Raji (cell line): ENCODE measurements around the gene BRCA1.

ENCODE experiments used
- POLR2A ChIP-seq: IDR thresholded peaks from 2 replicates; pipeline ENCODE4 v1.6.1; 2011; ENCODE audit warnings: low read depth, low read length, control low read depth; ENCODE audit not compliant: insufficient read depth

Gene BRCA1

GRCh38 chr17:43125133-43125966, at the start of gene BRCA1:
BRCA1 (minus strand) TSS chr17:43125364; CDS start chr17:43124096, 1,268 bp downstream.
- peak; percentile 82 for TF ChIP-seq POLR2A

GRCh38 chr17:43171586-43172487, 46.7 kb upstream of the BRCA1 start:
- TF ChIP-seq POLR2A, result no peak

DNA sequence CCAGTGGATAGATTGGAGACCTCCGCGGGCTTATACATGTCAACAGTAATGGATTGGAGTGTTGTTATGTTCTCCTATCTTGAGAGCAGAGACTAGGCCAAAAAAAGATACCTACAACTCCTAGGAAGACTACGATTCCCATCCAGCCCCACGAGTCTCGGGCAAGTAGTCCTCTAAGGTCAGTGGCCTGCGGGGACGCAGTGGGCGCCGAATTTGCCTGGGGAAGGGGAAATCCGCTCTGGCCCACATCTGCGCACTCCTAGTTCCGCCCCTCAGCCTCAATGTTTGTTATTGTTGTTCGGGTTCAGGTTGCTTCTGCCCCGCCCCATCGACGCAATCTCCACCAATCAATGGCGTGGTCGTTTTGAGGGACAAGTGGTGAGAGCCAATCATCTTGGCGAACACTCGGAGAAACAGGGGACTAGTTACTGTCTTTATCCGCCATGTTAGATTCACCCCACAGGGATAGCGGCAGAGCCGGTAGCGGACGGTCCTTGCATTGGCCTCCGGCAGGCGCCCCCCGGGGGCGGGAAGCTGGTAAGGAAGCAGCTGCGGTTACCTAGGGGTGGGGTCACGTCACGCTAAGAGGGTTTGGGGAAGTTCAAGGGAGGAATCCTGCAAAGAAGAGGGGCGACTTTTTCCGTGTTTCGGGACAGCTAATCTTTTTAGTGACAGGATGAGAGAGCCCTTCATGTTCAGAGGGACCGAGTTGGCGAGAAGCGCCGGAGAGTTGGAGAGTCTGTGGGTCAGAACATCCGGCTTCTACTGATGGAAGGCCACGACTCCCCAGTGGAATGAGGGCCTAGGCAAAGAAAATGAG, 45.8 kb upstream of the BRCA1 start, which contains the start of gene NBR1:
Gene NBR1 (plus strand): TSS at position 449 of the 820 bp plus-strand sequence. CDS start 4,586 bp downstream, outside the sequence.
- peak; percentile 46 for TF ChIP-seq POLR2A

DNA sequence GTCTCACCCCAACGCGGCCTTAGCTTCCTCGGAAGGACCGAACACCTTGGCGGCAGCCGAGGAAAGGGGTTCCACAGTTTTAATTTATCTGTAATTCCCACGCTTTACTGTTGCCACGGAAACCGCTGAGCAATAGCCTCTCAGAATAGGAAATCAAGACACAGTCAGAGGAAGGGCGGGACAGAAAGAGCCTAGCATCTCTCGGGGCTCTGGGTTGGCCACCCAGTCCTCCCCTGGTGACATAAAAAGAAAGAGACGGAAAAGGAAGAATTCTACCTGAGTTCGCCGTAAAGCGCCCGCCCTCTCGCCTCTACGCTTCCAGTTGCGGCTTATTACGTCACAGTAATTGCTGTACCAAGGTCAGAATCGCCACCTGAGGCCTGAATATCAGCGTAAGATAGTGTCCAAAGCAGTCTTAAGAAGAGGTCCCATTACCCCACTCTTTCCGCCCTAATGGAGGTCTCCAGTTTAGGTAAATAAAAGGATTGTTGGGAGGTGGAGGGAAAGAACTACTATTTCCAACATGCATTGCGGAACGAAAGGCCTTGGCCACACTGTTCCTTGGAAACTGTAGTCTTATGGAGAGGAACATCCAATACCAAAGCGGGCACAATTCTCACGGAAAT, 45.1 kb upstream of the BRCA1 start:
- TF ChIP-seq POLR2A, result peak; percentile 57

DNA sequence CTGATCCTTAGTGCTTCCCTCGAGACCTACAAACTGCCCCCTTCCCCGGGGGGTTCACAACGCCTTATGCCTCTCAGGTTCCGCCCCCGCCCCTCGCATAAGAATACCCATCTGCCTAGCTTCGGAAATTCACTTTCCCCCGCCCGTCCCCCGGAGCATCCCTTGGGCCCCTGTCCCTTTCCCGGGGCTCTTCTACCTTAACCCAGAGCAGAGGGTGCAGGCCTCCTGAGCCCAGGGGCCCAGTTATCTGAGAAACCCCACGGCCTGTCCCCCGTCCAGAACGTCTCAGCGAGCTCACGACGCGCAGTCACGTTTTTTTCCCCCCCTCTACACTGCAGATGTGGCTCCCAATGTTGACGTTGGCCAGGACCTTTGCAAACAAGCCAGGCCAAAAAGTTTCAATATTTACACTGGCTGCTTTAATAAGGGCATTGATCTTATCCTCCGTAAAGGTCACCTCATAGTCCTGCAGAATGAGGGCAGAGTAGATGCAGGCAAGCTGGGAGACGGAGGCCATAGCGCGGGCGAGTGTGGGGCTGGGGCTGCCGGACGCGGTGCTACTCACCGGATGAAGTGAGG, 44.5 kb upstream of the BRCA1 start:
- no peak for TF ChIP-seq POLR2A

GRCh38 chr17:43155666-43156065, 30.5 kb upstream of the BRCA1 start:
- no peak for TF ChIP-seq POLR2A

DNA sequence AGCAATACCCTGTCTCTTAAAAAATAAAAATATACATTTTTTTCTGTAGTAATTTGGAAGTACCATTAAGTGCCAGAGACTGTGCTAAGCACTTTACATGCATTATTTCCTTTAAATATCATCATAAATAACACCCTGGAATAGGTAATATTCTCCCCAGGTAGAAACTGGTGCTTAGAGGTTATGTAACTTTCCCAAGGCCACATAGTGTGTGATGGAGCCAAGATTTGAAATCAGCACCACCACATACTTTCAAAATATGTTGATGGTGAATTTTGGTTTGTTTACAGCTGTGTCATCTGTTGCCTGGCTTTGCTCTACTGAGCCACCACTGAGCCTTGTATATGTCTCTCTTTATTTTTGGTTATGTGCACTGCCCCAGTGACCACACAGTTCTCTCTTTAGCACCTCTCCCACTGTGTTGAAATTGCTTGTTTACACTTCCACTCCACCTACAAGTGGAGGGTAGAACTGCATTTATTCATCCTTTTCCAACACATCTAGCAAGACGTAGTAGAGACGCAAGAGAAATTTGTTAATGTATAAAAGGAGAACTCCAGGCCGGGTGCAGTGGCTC, 26.8 kb upstream of the BRCA1 start:
- TF ChIP-seq POLR2A, result no peak

DNA sequence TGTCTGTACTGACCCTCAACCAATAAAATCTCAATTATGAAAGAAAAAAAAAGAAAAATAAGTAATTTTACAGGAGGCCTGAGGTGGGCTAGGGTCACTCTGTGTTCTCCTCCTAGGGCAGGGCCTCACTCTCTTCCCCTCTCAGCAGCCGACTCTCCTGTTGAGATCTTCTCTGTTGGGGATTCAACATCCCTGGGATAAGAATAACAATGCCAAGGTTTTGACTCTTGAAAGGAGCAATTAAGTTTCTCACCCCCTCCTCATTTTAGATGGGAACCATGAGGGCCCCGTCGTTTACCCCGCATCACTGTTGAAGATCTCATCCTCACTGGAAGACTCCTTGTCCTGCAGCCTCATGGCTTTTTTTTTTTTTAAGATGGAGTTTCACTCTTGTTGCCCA, 21.5 kb upstream of the BRCA1 start:
- no peak for TF ChIP-seq POLR2A

DNA sequence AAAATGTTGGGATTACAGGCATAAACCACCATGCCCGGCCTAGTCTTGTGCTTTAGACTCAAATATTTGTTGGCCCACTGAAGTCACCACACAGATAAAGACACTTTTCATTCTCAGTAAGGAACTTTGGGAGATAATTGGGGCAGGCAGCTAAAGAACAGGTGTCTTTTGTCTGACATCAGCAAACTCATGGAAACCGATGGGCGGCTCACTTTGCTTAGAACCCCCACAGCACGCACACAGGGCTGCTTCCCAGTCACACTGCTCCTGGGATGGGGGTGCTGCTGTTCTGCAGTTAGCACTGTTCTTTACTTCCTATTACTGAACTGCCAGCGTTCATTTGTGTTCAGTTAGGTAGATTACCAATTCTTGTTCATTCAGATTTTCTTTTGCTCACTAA, 18.0 kb upstream of the BRCA1 start:
- TF ChIP-seq POLR2A, result no peak

DNA sequence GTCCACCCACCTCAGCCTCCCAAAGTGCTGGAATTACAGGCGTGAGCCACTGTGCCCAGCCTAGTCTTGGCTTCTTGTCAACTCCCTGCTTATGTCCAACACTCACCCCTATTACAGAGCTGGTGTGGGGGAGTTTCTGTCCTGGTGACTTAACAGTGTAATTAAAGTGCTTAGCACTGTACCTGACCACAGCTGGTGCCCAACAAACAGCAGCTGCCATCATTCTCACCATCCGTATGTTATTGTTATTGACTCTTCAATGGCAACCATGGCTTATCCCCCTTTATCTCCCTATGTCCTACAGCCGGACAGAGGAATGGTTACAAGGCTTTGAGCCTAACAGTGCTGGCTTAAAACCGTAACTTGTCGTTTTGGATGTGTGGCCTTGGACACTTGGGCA, 17.0 kb upstream of the BRCA1 start:
- TF ChIP-seq POLR2A, result no peak

GRCh38 chr17:43140396-43141332, 15.5 kb upstream of the BRCA1 start:
- TF ChIP-seq POLR2A, result no peak

DNA sequence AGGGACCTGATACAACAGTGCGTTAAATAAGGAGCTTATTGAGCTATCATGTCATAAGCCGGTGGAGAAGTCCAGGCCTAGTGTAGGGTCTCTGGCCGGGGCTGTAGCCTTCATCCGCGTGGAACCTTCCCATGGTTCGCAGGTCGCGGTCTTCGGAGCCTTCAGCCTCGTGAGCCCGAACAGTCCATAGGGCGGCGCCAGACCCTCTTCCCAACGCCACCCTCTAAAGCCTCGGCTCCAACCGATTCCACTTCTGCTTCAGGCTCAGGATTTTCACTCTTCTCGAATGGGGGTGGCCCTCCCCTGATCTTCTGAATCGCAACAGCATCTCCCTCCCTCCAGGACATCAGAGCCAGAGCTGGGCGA, 10.3 kb upstream of the BRCA1 start:
- TF ChIP-seq POLR2A, result no peak

- no peak for TF ChIP-seq POLR2A
Observed at GRCh38 chr17:43134774-43135453, 9.8 kb upstream of the BRCA1 start.

- TF ChIP-seq POLR2A, result no peak
Observed at GRCh38 chr17:43132117-43132516, 7.0 kb upstream of the BRCA1 start.
